ENCODE measurements around the gene FGF18.
A peak's percentile ranks its signal among the peaks of the same experiment; 100 is the strongest.

The FGF18 gene

GRCh38 chr5:171386861-171387344, 32.5 kb upstream of the FGF18 start:
- TF ChIP-seq CTCF (IDR thresholded peaks at IDR 0.05; ENCODE audit: low read depth, low read length) = no peak
- DNase-seq (ENCODE audit: low read depth in 2 of 2) = peak in 1 of 2 donors; percentile 34
- H3K4me3 ChIP-seq (replicated peaks in 1 of 2; ENCODE audit: low read depth in 2 of 2, low read length in 2 of 2) = peak overlapping the region; percentile 97 to 99

GRCh38 chr5:171387345-171387969, 32.0 kb upstream of the FGF18 start, which contains the start of gene NPM1:
Gene NPM1, plus strand, starts transcription at chr5:171387849. Its CDS starts 100 bp downstream, at chr5:171387949.
- H3K4me3 ChIP-seq (replicated peaks in 1 of 2; ENCODE audit: low read depth in 2 of 2, low read length in 2 of 2) = peak within 1 kb of the TSS; percentile 97 to 99
- TF ChIP-seq CTCF (IDR thresholded peaks at IDR 0.05; ENCODE audit: low read depth, low read length) = no peak
- peak; percentile 99 to 100 for DNase-seq (ENCODE audit: low read depth in 2 of 2)

- peak; percentile 79 to 80 for DNase-seq (ENCODE audit: low read depth in 2 of 2)
- H3K4me3 ChIP-seq (replicated peaks in 1 of 2; ENCODE audit: low read depth in 2 of 2, low read length in 2 of 2) = peak overlapping the region; percentile 97 to 99
- peak; percentile 2 for TF ChIP-seq CTCF (IDR thresholded peaks at IDR 0.05; ENCODE audit: low read depth, low read length)
Observed at GRCh38 chr5:171387970-171388815, 31.3 kb upstream of the FGF18 start.

GRCh38 chr5:171388816-171389168, 30.7 kb upstream of the FGF18 start:
- no peak for TF ChIP-seq CTCF (IDR thresholded peaks at IDR 0.05; ENCODE audit: low read depth, low read length)
- DNase-seq (ENCODE audit: low read depth in 2 of 2) = no peak
- peak overlapping the region; percentile 97 to 99 for H3K4me3 ChIP-seq (replicated peaks in 1 of 2; ENCODE audit: low read depth in 2 of 2, low read length in 2 of 2)

GRCh38 chr5:171390883-171391677, 28.4 kb upstream of the FGF18 start:
- H3K4me3 ChIP-seq (replicated peaks in 1 of 2; ENCODE audit: low read depth in 2 of 2, low read length in 2 of 2) = peak overlapping the region in 1 of 2 donors; percentile 4
- no peak for DNase-seq (ENCODE audit: low read depth in 2 of 2)

More at GRCh38 chr5:171390883-171391677, 28.4 kb upstream of the FGF18 start:
- TF ChIP-seq CTCF (IDR thresholded peaks at IDR 0.05; ENCODE audit: low read depth, low read length) = no peak

All from cardiac fibroblast (primary cell).